PC-3 (cell line): ENCODE data around the gene ANLN. TPM values are rescaled to one million over a fixed set of nuclear protein-coding genes. Genes with fewer than 3 reads are reported as not detected.

ENCODE experiments used
- ATAC-seq: fragments of 200-7000 bp; cut with Tn5 transposase; 2 replicates; pipeline ENCODE4 v1.9.1; 2020; ENCODE audit warnings: mild to moderate bottlenecking, moderate library complexity
- BruUV-seq: library from RNA; stranded (reverse); fragments of 400-500 nt; replicated peaks from 2 replicates; lab custom pipeline; 2021; lab: Mats Ljungman, UMichigan
- CTCF ChIA-PET: fragments of 300-600 bp; sonication (Branson Sonifier 250); formaldehyde crosslinking; loops from one replicate; lab custom pipeline; 2022; ENCODE audit warnings: antibody characterized with exemption; lab: Charles Lee
- POLR2A ChIA-PET: fragments of 300-600 bp; sonication (Branson Sonifier 250); formaldehyde crosslinking; loops from one replicate; lab custom pipeline; 2022; ENCODE audit warnings: antibody characterized with exemption; ENCODE audit not compliant: unreplicated experiment; lab: Charles Lee
- DNase-seq: peaks from one replicate; pipeline ENCODE4 v3.0.0-alpha.2; 2015
- H2AFZ ChIP-seq: fragments of 300-600 bp; sonication (generic); 2 replicates; pipeline ENCODE4 v1.6.0; 2016; ENCODE audit warnings: antibody characterized with exemption, low read length
- H3F3A ChIP-seq: fragments of 300-600 bp; sonication (generic); one replicate; pipeline ENCODE4 v1.6.0; 2017; ENCODE audit warnings: antibody characterized with exemption, low read length, control low read depth, mild to moderate bottlenecking; ENCODE audit not compliant: unreplicated experiment
- H3K27ac ChIP-seq: fragments of 300-600 bp; sonication (generic); 2 replicates; pipeline ENCODE4 v1.5.1; 2016; ENCODE audit warnings: mild to moderate bottlenecking, low read length
- H3K27me3 ChIP-seq: fragments of 300-600 bp; sonication (generic); 2 replicates; pipeline ENCODE4 v1.6.1; 2016; ENCODE audit warnings: low read length, mixed read lengths
- H3K36me3 ChIP-seq: fragments of 300-600 bp; sonication (generic); 2 replicates; pipeline ENCODE4 v1.6.1; 2016; ENCODE audit warnings: low read depth, mixed run types, low read length, mixed read lengths
- H3K4me1 ChIP-seq: fragments of 300-600 bp; sonication (generic); 2 replicates; pipeline ENCODE4 v1.5.1; 2016; ENCODE audit warnings: low read length; ENCODE audit not compliant: insufficient read depth
- H3K4me2 ChIP-seq: fragments of 300-600 bp; sonication (generic); 2 replicates; pipeline ENCODE4 v1.6.0; 2016; ENCODE audit warnings: low read length
- H3K4me3 ChIP-seq: fragments of 300-600 bp; sonication (generic); 2 replicates; pipeline ENCODE4 v1.5.1; 2016; ENCODE audit warnings: mild to moderate bottlenecking, low read length, mixed read lengths
- H3K79me2 ChIP-seq: fragments of 300-600 bp; sonication (generic); 2 replicates; pipeline ENCODE4 v1.6.1; 2017; ENCODE audit warnings: low read length, mixed read lengths
- H3K9ac ChIP-seq: fragments of 300-600 bp; sonication (generic); 2 replicates; pipeline ENCODE4 v1.6.0; 2016; ENCODE audit warnings: mild to moderate bottlenecking, low read length
- H3K9me2 ChIP-seq: fragments of 300-600 bp; sonication (generic); replicated peaks from 2 replicates; pipeline ENCODE4 v1.6.1; 2016; ENCODE audit warnings: mixed run types, low read length, mixed read lengths
- H3K9me3 ChIP-seq: fragments of 300-600 bp; sonication (generic); 2 replicates; pipeline ENCODE4 v1.6.1; 2016; ENCODE audit warnings: low read length, mixed read lengths
- H4K20me1 ChIP-seq: fragments of 300-600 bp; sonication (generic); 2 replicates; pipeline ENCODE4 v1.6.1; 2016; ENCODE audit warnings: low read length, mixed read lengths
- CTCF ChIP-seq: fragments of 300-600 bp; sonication (generic); conservative IDR thresholded peaks from 2 replicates; pipeline ENCODE4 v1.5.1; 2017; ENCODE audit warnings: antibody characterized with exemption, low read depth, mild to moderate bottlenecking, low read length
- EZH2 ChIP-seq: fragments of 300-600 bp; sonication (generic); IDR thresholded peaks from one replicate; pipeline ENCODE4 v1.6.1; 2017; ENCODE audit warnings: antibody characterized with exemption, mild to moderate bottlenecking, low read length; ENCODE audit not compliant: unreplicated experiment
- EZH2phosphoT487 ChIP-seq: fragments of 300-600 bp; sonication (generic); IDR thresholded peaks from 2 replicates; pipeline ENCODE4 v1.6.1; 2018; ENCODE audit warnings: mild to moderate bottlenecking, antibody characterized with exemption, low read length, borderline replicate concordance
- intact Hi-C: fragments of 100-400 bp; cut with micrococcal nuclease; formaldehyde crosslinking; loops from 2 replicates; pipeline ENCODE4 v1.9.0; 2023
- total RNA-seq: library from RNA; depleted of rRNA; stranded (reverse); fragments of >200 nt; gene quantifications from 2 replicates; pipeline ENCODE4 v1.2.3, GENCODE V29; 2014

ANLN gene
- total RNA-seq, 1 experiment from 2014 or later, result 110 TPM

- Histone ChIP-seq H3K4me3 (no peak overlapping the region), H3K36me3 (peaks cover 69% of the 10 kb centered on the region), H3F3A (peaks cover 3% of the 10 kb centered on the region), H4K20me1 (0 out of 2 replicates have a peak, but pooled peaks cover 5% of the 10 kb centered on the region), H3K27ac (no peak overlapping the region), H3K4me2 (no peak overlapping the region), H3K4me1 (peaks cover 13% of the 10 kb centered on the region; the same call in 1 of the 2 replicates), H3K9ac (no peak overlapping the region), H3K27me3 (no peaks in the 10 kb centered on the region), H3K9me3 (no peaks in the 10 kb centered on the region), H2AFZ (no peak overlapping the region), H3K9me2 (no peaks in the 10 kb centered on the region), H3K79me2 (no peaks in the 10 kb centered on the region)
- ATAC-seq, result no peak
- no peak for DNase-seq
- TF ChIP-seq CTCF, result no peak
- no peak for TF ChIP-seq EZH2
- CTCF ChIA-PET, result no interaction called here
- BruUV-seq, result no TSS peak
- POLR2A ChIA-PET, result no interaction called here
- intact Hi-C loops, result loop anchor here (5.0 kb wide), 1 partner anchor 532 kb away; no protein-coding TSS in a partner anchor
Measured at GRCh38 chr7:36449685-36450084, 60.0 kb downstream of the ANLN start.

GRCh38 chr7:36453769-36454168 is 64.1 kb downstream of the ANLN start:
- TF ChIP-seq EZH2phosphoT487 (no peak), CTCF (no peak), EZH2 (no peak)
- no peaks in the 10 kb centered on the region for H3K79me2 ChIP-seq
- H3K4me3 ChIP-seq, result no peak overlapping the region
- no peaks in the 10 kb centered on the region for H4K20me1 ChIP-seq
- H2AFZ ChIP-seq, result no peak overlapping the region
- DNase-seq (no peak), ATAC-seq (no peak)
- no peak overlapping the region for H3K27ac ChIP-seq
- CTCF ChIA-PET, result no interaction called here
- no peaks in the 10 kb centered on the region for H3K4me1 ChIP-seq
- H3K9me2 ChIP-seq, result no peaks in the 10 kb centered on the region
- peaks cover 3% of the 10 kb centered on the region for H3F3A ChIP-seq
- H3K9me3 ChIP-seq, result no peaks in the 10 kb centered on the region
- H3K36me3 ChIP-seq, result peaks cover 45% of the 10 kb centered on the region
- BruUV-seq, result no TSS peak
- intact Hi-C loops, result no loop called here
- no peaks in the 10 kb centered on the region for H3K27me3 ChIP-seq
- POLR2A ChIA-PET, result no interaction called here
- no peak overlapping the region for H3K9ac ChIP-seq
- no peak overlapping the region for H3K4me2 ChIP-seq

GRCh38 chr7:36455646-36456045 is 66.0 kb downstream of the ANLN start:
- no peaks in the 10 kb centered on the region for H3K9me3 ChIP-seq

More at GRCh38 chr7:36455646-36456045, 66.0 kb downstream of the ANLN start:
- ATAC-seq (no peak), DNase-seq (no peak)
- H3K4me3 ChIP-seq, result no peak overlapping the region
- no peaks in the 10 kb centered on the region for H4K20me1 ChIP-seq
- POLR2A ChIA-PET, result no interaction called here
- no peaks in the 10 kb centered on the region for H3K79me2 ChIP-seq
- peaks cover 3% of the 10 kb centered on the region for H3F3A ChIP-seq
- no peaks in the 10 kb centered on the region for H3K4me1 ChIP-seq
- intact Hi-C loops, result no loop called here
- BruUV-seq, result no TSS peak
- CTCF ChIA-PET, result interaction anchor here (0.7 kb wide), 1 partner anchor 13 kb away, joined by 3 read pairs; no protein-coding TSS in a partner anchor
- no peaks in the 10 kb centered on the region for H3K9me2 ChIP-seq
- H3K36me3 ChIP-seq, result peaks cover 33% of the 10 kb centered on the region
- no peak overlapping the region for H3K4me2 ChIP-seq
- no peak overlapping the region for H2AFZ ChIP-seq
- no peak overlapping the region for H3K27ac ChIP-seq
- no peak overlapping the region for H3K9ac ChIP-seq
- no peak for TF ChIP-seq EZH2phosphoT487
- TF ChIP-seq CTCF, result no peak
- TF ChIP-seq EZH2, result no peak
- no peaks in the 10 kb centered on the region for H3K27me3 ChIP-seq
